Measurements from ENCODE around the gene EHMT1.
A peak's percentile ranks its signal among the peaks of the same experiment; 100 is the strongest.
"Not testable (repeated sequence)": the region's sequence is repeated elsewhere in the genome, so short reads cannot be mapped to it uniquely, and the experiment has no call there.

EHMT1 gene

DNA sequence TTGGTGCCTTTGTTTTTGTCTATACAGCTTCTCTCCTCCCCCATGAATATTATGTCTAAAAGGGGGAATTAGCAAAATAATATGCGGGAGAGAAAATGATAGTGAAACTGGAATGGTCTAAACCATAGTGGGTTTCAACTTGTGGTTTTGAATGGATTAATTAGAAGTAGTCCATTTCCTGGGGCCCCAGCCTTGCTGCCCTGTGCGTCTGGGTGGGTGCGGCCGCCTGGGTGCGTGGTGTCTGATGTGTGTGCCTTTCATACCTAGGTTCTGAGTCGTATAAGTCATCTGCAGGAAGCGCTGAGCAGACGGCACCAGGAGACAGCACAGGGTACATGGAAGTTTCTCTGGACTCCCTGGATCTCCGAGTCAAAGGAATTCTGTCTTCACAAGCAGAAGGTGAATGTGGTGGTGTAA is 138.8 kb downstream of the EHMT1 start:
- DNase-seq: no peak

GRCh38 chr9:137758067-137758466 is 139.3 kb downstream of the EHMT1 start:
- DNase-seq: no peak

DNA sequence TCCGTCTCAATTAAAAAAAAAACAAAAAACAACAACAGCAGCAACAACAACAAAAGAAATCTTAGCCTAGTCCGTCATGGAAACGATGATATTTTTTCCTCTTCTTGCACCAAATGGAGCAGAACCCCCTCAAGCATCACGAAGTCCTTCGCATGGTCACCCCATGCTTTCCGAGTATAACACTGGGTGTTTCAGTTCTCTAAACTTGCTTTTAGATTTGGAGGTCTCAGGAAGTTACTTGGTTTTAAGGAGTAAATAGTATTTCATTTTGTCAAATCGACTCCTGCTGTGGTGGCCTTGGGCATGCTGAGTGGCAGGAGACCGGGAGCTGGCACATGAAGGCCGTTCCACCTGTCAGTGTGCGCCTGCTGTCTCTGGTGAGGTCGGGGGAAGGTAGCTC is 140.3 kb downstream of the EHMT1 start:
- DNase-seq: no peak

DNA sequence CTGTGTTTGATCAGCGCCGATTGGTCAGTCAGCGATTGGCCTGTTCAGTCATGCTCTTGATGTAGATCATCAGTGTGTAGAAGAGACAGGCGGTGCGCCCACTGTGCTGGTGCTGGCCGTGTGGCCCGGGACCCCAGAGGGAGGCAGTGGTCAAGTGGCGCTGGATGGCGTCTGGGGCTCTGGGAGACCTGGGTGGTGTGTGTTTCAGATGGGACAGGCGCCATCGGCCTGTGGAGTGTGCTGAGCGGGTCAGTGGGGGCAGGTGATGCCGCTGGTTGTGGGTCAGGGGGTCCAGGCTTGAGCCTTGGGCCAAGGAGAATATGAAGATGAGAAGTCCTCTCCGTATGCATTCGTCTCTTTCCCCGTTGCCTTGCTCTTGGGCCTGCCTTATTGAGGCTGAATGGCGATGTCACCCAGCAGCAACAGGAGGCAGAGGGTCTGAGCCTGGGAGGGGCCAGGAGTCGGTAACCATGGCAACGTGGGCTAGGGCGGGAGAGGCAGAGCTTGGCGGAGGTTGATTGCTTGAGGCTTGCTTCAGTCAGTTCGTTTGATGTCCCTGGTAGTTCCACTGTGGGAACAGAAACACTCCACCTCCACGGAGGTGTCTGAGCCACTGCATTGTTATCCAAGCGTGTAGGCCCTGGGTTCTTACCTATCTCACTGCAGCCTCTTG is 141.0 kb downstream of the EHMT1 start:
- DNase-seq: peak in 1 of 56 donors; percentile 22

DNA sequence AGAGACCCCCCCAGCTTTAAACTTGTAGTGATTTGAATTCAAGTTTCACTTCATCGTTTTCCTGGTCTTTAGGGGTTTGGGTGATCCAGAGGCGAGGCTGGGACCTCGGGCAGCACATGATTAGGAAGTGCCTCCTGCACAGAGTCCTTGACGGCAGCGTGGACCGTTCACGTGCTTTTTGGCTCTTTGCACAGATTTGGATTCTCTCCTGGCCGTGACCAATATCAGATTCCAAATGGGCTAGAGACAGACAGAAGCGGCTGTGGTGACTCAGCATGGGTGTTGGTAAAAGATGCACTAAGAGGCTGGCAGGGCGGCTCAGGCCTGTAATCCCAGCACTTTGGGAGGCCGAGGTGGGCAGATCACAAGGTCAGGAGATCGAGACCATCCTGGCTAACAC is 141.6 kb downstream of the EHMT1 start:
- no peak for DNase-seq

DNA sequence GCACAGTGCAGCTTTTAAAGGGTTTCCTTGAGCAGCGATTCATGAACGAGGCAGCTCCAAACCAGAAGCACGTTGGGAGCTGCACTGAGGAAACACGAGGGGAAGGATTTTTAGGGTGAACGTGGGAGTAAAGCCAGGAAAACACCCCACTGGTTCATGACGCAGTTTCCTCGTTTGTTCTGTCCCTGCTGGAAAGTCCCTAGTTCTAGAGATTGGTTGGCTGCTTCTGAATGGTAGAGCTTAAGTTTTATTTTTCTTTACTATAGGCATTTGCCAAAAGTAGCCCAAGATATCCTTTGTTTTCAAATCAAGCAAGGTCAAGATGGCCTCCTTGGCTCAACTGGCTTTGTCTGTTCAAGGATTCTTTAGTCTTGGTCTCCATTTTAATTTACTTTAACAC is 142.2 kb downstream of the EHMT1 start:
- peak in 1 of 56 donors; percentile 23 for DNase-seq

GRCh38 chr9:137761793-137762192 is 143.0 kb downstream of the EHMT1 start:
- no peak for DNase-seq

GRCh38 chr9:137762414-137763061 is 143.7 kb downstream of the EHMT1 start:
- DNase-seq: no peak

- DNase-seq: no peak
Observed at GRCh38 chr9:137763271-137763955, 144.6 kb downstream of the EHMT1 start.

- peak in 34 of 56 donors; percentile 17 to 73 (median 41) for DNase-seq
Observed at GRCh38 chr9:137764171-137764671, 145.4 kb downstream of the EHMT1 start.

GRCh38 chr9:137764981-137765380 is 146.2 kb downstream of the EHMT1 start:
- DNase-seq: peak in 3 of 56 donors; percentile 18 to 48 (median 31)

- no peak for DNase-seq
Observed at GRCh38 chr9:137765536-137765935, 146.7 kb downstream of the EHMT1 start.

- no peak for DNase-seq
Observed at GRCh38 chr9:137771580-137771979, 152.8 kb downstream of the EHMT1 start.

GRCh38 chr9:137772281-137772873 is 153.6 kb downstream of the EHMT1 start:
- no peak for DNase-seq

DNA sequence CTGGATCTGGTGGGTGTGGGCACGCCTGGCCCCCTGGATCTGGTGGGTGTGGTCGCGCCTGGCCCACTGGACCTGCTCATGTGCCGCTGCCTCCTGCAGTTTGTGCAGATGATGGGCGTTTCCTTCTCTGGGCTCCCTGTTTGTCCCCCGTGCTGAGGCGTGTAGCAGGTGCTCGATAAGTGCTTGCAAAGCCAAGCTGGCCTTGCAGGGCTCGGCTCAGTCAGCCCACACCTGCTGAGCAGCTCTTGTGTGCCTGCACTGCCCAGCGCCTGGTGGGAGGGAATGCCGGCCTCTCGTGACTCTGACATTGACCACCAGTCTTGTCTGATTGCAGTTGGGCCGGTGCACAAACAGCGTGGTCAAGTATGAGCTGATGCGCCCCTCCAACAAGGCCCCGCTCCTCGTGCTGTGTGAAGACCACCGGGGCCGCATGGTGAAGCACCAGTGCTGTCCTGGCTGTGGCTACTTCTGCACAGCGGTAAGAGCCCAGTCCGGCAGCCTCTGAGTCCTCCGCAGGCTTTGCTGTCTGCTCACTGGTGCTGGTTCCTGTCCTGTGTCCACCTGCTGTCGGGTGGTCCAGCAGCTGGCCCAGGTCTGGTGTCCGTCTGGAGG is 156.1 kb downstream of the EHMT1 start:
- no peak for DNase-seq

DNA sequence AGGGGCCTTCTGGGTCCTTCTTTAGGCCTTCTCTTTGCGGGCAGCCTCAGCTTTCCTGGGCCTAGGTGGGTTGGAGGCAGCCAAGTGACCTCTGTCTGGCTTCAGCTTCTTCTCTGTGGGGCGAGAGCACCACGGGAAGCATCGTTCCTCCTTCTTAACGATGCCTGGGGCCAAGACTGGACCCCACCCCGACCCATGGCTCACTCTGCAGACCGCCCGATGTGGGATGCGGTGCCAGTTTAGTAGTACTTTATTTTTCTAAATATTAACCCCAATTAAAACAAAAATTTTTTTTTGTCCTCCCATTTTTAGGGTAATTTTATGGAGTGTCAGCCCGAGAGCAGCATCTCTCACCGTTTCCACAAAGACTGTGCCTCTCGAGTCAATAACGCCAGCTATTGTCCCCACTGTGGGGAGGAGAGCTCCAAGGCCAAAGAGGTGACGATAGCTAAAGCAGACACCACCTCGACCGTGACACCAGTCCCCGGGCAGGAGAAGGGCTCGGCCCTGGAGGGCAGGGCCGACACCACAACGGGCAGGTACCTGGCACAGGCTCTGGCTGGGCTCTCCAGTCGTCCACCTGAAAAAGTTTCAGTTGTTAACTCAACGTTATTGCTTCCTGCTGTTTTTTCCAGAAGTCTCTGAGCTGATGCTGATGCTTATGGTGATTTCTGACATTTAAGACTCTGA is 157.6 kb downstream of the EHMT1 start:
- DNase-seq: no peak

DNA sequence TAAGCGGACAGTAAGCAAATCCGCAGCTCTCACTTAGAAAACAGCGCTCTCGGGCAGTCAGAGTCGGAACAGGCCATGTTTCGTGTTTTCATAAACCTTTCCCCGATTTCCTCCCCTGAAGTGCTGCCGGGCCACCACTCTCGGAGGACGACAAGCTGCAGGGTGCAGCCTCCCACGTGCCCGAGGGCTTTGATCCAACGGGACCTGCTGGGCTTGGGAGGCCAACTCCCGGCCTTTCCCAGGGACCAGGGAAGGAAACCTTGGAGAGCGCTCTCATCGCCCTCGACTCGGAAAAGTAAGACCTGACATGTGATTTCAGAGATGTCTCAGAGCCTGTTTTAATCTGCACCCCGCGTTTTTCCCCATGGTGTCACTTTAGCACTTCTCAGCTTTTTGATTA is 159.0 kb downstream of the EHMT1 start:
- DNase-seq: no peak

GRCh38 chr9:137778336-137778735 is 159.5 kb downstream of the EHMT1 start:
- no peak for DNase-seq

GRCh38 chr9:137778914-137779313 is 160.1 kb downstream of the EHMT1 start:
- DNase-seq: no peak

- not testable (repeated sequence) for DNase-seq
Observed at GRCh38 chr9:137780031-137780430, 161.2 kb downstream of the EHMT1 start.

Measured in nucleus accumbens (tissue), 56 donors.